Neural crest cell (in vitro differentiated cells): ENCODE measurements around the gene F10. TPM values are rescaled to one million over a fixed set of nuclear protein-coding genes. Genes with fewer than 3 reads are reported as not detected.

Experiments used
- DNase-seq: peaks from one replicate; pipeline ENCODE4 v3.0.0; 2021; ENCODE audit warnings: low read depth, mixed read lengths, low spot score
- H3K27ac Mint-ChIP-seq: one replicate; pipeline ENCODE4 v1.8.0; 2021; ENCODE audit warnings: mild to moderate bottlenecking, mixed read lengths; ENCODE audit not compliant: unreplicated experiment
- H3K27me3 Mint-ChIP-seq: 2 replicates; pipeline ENCODE4 v1.8.0; 2021; ENCODE audit warnings: low read depth, mild to moderate bottlenecking, mixed read lengths
- H3K36me3 Mint-ChIP-seq: 2 replicates; pipeline ENCODE4 v1.8.0; 2021; ENCODE audit warnings: low read depth, mild to moderate bottlenecking, mixed read lengths
- H3K4me1 Mint-ChIP-seq: 2 replicates; pipeline ENCODE4 v1.8.0; 2021; ENCODE audit warnings: mixed read lengths
- H3K4me3 Mint-ChIP-seq: one replicate; pipeline ENCODE4 v1.8.0; 2021; ENCODE audit warnings: mild to moderate bottlenecking, mixed read lengths
- H3K9me3 Mint-ChIP-seq: 2 replicates; pipeline ENCODE4 v1.8.0; 2021; ENCODE audit warnings: mixed read lengths
- CTCF ChIP-seq: fragments of 200-600 bp; sonication (generic); conservative IDR thresholded peaks from 2 replicates; pipeline ENCODE4 v1.5.0; 2021; ENCODE audit warnings: antibody characterized with exemption, mild to moderate bottlenecking
- total RNA-seq: library from RNA; stranded (reverse); gene quantifications from 2 replicates; pipeline ENCODE4 v1.2.1, GENCODE V29; 2021

Gene F10
- total RNA-seq, 1 donor from 2014 or later = 0.89 TPM

DNA sequence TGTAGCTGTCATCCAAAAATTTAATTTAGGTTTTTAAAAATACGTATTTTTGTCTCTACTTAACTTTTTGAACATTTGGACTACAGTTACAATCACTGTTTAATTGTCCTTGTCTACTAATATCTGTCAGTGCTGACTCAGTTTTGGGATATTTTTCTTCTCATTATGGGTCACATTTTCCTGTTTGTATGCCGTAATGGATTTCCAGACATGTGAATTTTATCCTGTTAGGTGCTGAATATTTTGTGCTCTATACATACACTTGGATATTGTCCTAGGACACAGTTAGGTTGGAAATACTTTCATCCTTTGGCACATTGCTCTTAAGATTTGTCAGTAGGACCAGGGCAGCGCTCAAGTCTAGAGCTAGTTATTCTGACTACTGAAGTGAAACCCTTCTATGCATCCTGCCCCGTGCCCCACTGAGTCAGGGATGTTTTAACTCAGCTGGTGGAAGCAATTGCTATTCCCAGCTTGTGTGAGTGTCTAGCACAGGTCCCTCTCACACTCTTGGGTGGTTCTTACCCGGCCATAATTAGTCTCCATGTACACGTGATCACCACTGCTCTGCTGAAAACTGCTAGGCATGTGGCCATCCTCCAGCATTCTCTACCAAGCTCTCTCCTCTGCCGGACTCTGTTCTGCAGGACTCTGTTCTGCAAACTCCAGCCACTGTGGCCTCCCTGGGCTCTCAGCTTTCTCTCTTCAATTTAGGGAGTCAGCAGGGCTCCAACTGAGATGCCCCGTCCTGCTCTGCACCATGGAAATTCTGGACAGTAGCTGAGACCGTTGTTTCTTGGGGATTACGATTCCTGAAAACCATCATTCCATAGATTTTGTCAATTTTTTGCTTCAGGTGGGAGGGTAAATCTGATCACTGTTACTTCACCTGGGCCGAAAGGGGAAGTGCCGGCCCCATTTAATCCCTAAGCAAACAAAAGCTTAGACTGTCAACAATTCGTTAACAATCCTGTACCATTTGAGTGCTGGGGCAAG lies 47.0 kb downstream of the F10 start:
- Mint-ChIP-seq H3K4me1 (no peaks in the 10 kb centered on the region), H3K9me3 (no peaks in the 10 kb centered on the region), H3K36me3 (peaks cover 23% of the 10 kb centered on the region), H3K27ac (no peak overlapping the region), H3K4me3 (no peak overlapping the region), H3K27me3 (no peaks in the 10 kb centered on the region)
- no peak for DNase-seq
- TF ChIP-seq CTCF = no peak

DNA sequence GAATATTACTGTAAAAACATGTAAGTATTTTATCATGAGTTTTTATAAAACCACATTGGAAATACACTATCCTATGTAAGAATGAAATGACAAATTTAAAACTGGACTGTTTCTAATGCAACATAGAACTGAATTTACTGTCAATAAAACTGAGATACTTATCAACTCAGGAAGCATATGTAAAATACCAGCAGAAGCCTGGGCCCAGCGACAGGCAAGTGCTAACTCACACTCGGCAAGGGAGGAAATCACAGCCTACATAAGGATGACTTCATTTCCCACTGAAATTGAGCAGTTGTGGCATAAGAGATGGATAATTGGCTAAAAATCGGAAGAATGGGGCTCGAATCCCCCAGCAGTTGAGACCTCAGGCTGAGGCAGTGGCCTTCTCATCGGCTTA lies 47.9 kb downstream of the F10 start:
- H3K4me3 Mint-ChIP-seq = no peak overlapping the region
- no peak for DNase-seq
- peaks cover 23% of the 10 kb centered on the region for H3K36me3 Mint-ChIP-seq
- no peaks in the 10 kb centered on the region for H3K9me3 Mint-ChIP-seq
- H3K27ac Mint-ChIP-seq = no peak overlapping the region
- no peaks in the 10 kb centered on the region for H3K4me1 Mint-ChIP-seq
- TF ChIP-seq CTCF = no peak
- no peaks in the 10 kb centered on the region for H3K27me3 Mint-ChIP-seq

GRCh38 chr13:113171250-113172125 lies 48.9 kb downstream of the F10 start:
- TF ChIP-seq CTCF = no peak
- DNase-seq = no peak
- Mint-ChIP-seq H3K27me3 (no peaks in the 10 kb centered on the region), H3K4me1 (no peaks in the 10 kb centered on the region), H3K27ac (no peak overlapping the region), H3K4me3 (no peak overlapping the region), H3K9me3 (no peaks in the 10 kb centered on the region), H3K36me3 (peaks cover 26% of the 10 kb centered on the region)

- no peak for DNase-seq
- H3K27me3 Mint-ChIP-seq = no peaks in the 10 kb centered on the region
- H3K36me3 Mint-ChIP-seq = peaks cover 21% of the 10 kb centered on the region
- no peak for TF ChIP-seq CTCF
- no peaks in the 10 kb centered on the region for H3K9me3 Mint-ChIP-seq
- H3K27ac Mint-ChIP-seq = no peak overlapping the region
- H3K4me1 Mint-ChIP-seq = no peaks in the 10 kb centered on the region
- no peak overlapping the region for H3K4me3 Mint-ChIP-seq
Observed at GRCh38 chr13:113172419-113172926, 49.9 kb downstream of the F10 start.

- TF ChIP-seq CTCF = no peak
- Mint-ChIP-seq H3K27ac (no peak overlapping the region), H3K27me3 (no peaks in the 10 kb centered on the region), H3K9me3 (no peaks in the 10 kb centered on the region), H3K4me1 (peaks cover 7% of the 10 kb centered on the region), H3K36me3 (peaks cover 17% of the 10 kb centered on the region), H3K4me3 (no peak overlapping the region)
- no peak for DNase-seq
Observed at GRCh38 chr13:113176280-113176679, 53.7 kb downstream of the F10 start.
